ENCODE data around the gene RARA. TPM values are rescaled to one million over a fixed set of nuclear protein-coding genes. Genes with fewer than 3 reads are reported as not detected.
"Not testable (repeated sequence)": the region's sequence is repeated elsewhere in the genome, so short reads cannot be mapped to it uniquely, and the experiment has no call there.

RARA gene
- total RNA-seq, 1 donor from 2014 or later: 9.2 TPM

- DNase-seq (ENCODE audit: low read depth, low spot score): no peak
These were observed 66.0 kb downstream of the RARA start for GRCh38 chr17:40374821-40375498.

- DNase-seq (ENCODE audit: low read depth, low spot score): not testable (repeated sequence)
These were observed 66.8 kb downstream of the RARA start for GRCh38 chr17:40375786-40376185.

GRCh38 chr17:40376541-40376940, 67.6 kb downstream of the RARA start:
- DNase-seq (ENCODE audit: low read depth, low spot score): not testable (repeated sequence)

DNA sequence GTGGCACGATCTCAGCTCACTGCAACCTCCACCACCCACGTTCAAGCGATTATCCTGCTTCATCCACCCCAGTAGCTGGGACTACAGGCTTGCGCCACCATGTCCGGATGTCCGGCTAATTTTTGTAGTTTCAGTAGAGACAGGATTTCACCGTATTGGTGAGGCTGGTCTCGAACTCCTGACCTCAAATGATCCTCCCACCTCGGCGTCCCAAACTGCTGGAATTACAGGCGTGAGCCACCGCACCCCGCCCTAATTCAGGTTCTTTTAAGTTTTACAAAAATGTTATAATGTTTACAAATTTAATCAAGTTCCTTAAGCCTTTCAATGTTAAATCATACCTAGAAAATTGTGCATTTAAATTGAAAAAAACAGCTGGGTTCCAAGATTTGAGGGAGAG, 68.9 kb downstream of the RARA start:
- DNase-seq (ENCODE audit: low read depth, low spot score): no peak

DNA sequence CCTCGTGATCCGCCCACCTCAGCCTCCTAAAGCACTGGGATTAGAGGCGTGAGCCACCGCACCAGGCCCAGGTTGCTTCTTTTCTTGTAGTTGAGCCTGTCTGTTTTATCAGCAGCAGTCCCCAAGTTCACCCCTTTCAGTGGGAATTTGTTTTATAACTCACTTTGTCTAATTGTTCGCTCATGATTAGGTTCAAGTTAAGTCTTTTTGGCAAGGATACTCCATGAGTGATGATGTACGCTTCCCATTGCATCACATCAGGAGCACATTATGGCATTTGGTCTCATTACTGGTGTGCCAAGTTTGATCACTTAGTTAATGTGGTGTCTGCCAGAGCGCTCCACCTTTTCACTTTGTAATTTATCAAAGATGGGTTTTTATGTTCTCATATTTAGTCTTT, 70.0 kb downstream of the RARA start:
- DNase-seq (ENCODE audit: low read depth, low spot score): no peak

DNA sequence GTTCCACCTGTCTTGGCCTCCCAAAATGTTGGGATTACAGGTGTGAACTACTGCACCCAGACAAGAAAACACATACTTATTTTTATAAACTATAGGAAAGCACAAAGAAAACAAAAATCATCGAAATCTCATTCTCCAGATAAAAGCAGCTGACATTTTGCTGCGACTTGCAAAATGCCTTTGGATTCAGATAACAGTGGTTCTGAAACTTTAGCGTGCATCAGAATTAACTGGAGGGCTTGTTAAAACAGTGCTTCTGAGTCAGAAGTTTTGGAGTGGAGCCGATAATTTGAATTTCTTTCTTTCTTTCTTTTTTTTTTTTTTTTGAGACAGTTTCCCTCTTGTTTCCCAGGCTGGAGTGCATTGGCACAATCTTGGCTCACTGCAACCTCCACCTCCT, 73.3 kb downstream of the RARA start:
- no peak for DNase-seq (ENCODE audit: low read depth, low spot score)

DNA sequence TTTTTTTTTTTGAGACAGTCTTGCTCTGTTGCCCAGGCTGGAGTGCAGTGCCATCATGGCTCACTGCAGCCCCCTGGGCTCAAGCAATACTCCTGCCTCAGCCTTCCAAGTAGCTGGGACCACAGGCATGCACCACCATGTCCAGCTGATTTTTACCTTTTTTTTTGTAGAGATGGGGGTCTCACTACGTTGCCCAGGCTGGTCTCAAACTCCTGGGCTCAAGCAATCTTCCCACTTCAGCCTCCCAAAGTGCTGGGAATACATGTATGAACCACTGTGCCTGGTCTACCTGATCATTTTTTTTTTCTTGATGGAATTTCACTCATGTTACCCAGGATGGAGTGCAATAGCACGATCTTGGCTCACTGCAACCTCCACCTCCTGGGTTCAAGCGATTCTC, 77.6 kb downstream of the RARA start:
- not testable (repeated sequence) for DNase-seq (ENCODE audit: low read depth, low spot score)

DNA sequence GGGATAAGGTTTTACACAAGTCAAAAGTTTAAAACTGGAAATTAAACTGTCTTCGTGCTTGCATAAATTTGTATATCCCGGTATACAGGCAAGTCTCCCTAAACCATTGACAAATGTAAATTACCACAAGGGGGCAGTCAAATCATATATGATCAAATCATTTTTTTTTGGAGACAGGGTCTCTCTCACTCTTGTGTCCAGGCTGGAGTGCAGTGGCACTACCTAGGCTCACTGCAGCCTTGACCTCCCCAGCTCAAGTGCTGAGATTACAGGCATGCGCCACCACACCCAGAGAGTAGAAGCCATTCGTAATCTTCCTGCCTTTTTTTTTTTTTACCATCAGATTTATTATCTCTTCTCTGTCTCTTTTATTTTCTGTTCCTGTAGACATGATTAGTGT, 90.2 kb downstream of the RARA start:
- no peak for DNase-seq (ENCODE audit: low read depth, low spot score)

DNA sequence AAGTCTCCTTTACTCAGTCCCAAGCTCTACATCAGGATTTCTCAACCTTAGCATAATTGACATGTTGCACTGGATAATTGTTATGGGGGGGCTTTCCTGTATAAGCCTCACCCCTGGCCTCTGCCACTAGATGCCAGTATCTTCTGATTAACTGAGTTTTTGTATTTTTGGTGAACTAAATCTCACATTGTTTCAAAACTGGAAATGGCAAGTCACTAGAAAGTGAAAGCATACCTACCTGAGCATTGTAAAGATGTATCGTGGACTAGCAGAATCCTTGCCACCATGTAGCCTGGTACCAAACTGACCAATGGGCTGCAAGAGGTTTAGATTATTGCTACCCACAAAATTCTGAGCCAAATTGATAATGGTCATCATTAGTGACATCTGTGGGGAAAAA, 93.7 kb downstream of the RARA start:
- no peak for DNase-seq (ENCODE audit: low read depth, low spot score)

DNA sequence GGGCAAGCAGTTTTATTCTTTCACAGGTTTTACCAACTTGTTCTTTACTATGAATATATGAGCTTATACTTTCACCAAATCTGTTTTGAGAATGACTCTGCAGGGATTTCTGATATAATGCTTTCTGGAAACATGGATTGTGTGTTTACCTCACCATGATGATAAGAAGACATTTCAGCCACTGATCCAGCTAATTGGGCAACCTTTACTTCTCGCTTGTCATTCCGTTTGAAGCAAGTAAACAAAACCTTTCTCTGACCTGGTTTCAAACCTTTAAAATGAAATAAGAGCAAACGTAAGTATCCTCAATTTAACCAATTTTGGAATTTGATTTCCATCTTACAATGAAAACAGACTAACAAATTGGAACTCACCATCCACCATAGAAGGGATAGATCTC, 95.0 kb downstream of the RARA start:
- DNase-seq (ENCODE audit: low read depth, low spot score): no peak

Other genes starting within 250 kb of the RARA start
- 14.2 and 26.4 TPM in 2 replicates for gene THRA, start 246.2 kb upstream of the RARA start, total RNA-seq
- gene NR1D1, start 208.6 kb upstream of the RARA start, total RNA-seq: 0.73 and 0.78 TPM in 2 replicates
- 29.9 and 43.4 TPM in 2 replicates for gene MSL1, start 187.2 kb upstream of the RARA start, total RNA-seq
- 23.8 and 28.7 TPM in 2 replicates for gene CASC3, start 168.6 kb upstream of the RARA start, total RNA-seq
- 0.46 and 0.99 TPM in 2 replicates for gene RAPGEFL1, start 131.7 kb upstream of the RARA start, total RNA-seq
- gene WIPF2, start 89.9 kb upstream of the RARA start, total RNA-seq: 6.3 and 6.6 TPM in 2 replicates
- gene CDC6, start 21.3 kb upstream of the RARA start, total RNA-seq: 25.5 and 41.3 TPM in 2 replicates
- 0.20 and 0.35 TPM in 2 replicates for gene GJD3, start 55.6 kb downstream of the RARA start, total RNA-seq
- 59.6 and 141 TPM in 2 replicates for gene TOP2A, start 108.7 kb downstream of the RARA start, total RNA-seq
- 120 and 138 TPM in 2 replicates for gene IGFBP4, start 134.3 kb downstream of the RARA start, total RNA-seq
- 0.04 TPM in 1 of 2 replicates, not detected in the other for gene TNS4, start 192.4 kb downstream of the RARA start, total RNA-seq

Data from pulmonary artery endothelial cell (primary cell).